HFF-Myc (cell line): ENCODE results near the gene CARD8.
A peak's percentile ranks its signal among the peaks of the same experiment; 100 is the strongest.

ENCODE experiments used
- DNase-seq: peaks from one replicate; pipeline ENCODE4 v3.0.0-alpha.2; 2011; ENCODE audit warnings: low read depth; ENCODE audit errors: extremely low read depth
- H3K4me3 ChIP-seq: replicated peaks from 2 replicates; pipeline ENCODE4 v1.5.1; 2011; ENCODE audit warnings: low read depth, mild to moderate bottlenecking, control low read depth, low read length
- TF ChIP-seq, protein P1 (sequence below): IDR thresholded peaks from 2 replicates; pipeline ENCODE4 v1.5.1; 2012; ENCODE audit warnings: mild to moderate bottlenecking, low read depth, low read length, control low read depth; ENCODE audit errors: missing control alignments

Gene CARD8

DNA sequence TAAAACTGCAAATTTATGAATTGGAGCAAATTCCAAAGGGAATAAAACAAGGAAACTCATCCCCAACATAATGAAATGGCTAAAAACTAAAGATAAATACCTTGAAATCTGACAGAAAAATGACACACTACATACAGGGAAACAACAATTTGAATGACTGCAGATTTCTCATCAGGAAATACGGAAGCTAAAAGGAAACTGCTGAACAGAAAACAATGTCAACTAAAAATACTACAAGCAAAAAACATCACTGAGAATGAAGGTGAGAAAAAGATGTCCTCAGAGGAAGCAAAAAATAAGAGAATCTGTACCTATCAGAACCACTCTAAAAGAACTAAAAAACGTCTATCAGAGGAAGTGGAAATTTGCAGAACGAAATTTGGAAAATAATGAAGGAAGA is 45.7 kb downstream of the CARD8 start:
- DNase-seq, result no peak
- TF ChIP-seq, protein P1, sequence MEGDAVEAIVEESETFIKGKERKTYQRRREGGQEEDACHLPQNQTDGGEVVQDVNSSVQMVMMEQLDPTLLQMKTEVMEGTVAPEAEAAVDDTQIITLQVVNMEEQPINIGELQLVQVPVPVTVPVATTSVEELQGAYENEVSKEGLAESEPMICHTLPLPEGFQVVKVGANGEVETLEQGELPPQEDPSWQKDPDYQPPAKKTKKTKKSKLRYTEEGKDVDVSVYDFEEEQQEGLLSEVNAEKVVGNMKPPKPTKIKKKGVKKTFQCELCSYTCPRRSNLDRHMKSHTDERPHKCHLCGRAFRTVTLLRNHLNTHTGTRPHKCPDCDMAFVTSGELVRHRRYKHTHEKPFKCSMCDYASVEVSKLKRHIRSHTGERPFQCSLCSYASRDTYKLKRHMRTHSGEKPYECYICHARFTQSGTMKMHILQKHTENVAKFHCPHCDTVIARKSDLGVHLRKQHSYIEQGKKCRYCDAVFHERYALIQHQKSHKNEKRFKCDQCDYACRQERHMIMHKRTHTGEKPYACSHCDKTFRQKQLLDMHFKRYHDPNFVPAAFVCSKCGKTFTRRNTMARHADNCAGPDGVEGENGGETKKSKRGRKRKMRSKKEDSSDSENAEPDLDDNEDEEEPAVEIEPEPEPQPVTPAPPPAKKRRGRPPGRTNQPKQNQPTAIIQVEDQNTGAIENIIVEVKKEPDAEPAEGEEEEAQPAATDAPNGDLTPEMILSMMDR, result no peak
- H3K4me3 ChIP-seq, result no peak overlapping the region

DNA sequence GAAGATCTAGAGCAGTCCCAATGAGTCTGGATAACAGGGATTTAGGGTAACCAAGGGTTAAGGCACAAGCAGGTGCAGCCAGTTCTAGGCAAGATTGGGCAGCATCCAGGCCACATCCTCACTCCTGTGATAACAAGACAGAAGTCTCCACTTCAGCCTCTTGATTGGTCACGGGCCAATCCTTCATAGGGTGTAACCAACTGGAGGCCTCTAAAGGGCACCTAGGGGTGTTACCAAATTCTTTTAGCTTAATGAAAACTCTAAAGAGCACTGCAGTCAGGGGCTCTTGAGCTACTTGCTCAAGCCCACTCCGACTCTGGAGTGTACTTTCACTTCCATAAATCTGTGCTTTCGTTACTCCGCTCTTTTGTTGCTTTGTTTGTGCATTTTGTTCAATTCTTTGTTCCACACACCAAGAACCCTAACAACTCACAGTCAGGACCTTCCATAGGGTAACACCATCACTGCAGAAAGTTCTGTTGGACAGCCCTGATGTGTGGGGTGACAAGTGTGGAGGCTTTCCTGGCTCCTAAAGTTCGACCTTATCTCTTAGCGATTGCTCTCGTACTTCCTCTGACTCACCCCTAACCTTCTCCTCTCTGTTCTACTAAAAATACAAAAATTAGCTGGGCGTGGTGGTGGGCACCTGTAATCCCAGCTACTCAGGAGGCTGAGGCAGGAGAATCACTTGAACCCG is 49.2 kb downstream of the CARD8 start:
- DNase-seq, result no peak
- H3K4me3 ChIP-seq, result no peak overlapping the region
- TF ChIP-seq, protein P1, result no peak

DNA sequence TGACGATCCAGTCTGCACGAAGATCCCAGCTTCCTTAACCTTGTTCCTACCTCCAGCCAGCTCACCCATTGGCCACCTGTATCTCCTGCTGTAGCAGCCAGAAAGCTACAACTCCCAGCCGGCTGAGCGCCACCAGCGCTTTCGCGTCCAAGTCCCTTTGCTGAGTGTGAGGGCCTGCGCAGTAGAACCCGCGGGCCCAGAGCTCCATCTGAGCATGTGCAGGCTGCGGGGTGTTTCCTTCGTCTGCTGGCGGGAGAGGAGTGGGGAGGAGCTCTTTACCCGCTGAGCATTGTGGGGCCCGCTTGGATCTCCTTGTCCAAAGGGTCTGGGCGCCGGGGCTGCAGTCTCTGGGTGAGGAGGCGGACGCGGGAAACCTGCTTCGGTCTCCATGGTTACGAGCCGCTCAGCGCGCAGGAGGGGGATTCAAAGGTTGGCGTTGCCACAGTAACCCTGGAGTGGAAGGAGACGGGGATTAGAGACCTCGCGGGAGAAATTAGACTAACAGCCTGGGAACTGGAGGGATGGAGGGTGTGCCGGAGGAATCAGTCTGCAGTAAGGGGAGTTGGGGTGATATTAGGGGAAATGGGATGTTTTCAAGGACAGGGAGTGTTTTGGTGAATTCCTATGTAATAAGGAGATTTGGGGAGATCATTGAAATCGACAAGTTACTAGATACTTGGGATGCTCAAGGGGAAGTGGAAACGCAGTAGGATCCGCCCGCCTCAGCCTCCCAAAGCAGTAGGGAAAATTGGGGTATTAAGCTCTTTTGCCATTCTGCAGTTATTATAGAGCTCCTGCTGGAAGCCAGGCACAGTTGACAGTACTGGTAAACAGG is 51.7 kb downstream of the CARD8 start:
- peak overlapping the region; percentile 79 for H3K4me3 ChIP-seq
- peak; percentile 90 for DNase-seq
- TF ChIP-seq, protein P1, result no peak

DNA sequence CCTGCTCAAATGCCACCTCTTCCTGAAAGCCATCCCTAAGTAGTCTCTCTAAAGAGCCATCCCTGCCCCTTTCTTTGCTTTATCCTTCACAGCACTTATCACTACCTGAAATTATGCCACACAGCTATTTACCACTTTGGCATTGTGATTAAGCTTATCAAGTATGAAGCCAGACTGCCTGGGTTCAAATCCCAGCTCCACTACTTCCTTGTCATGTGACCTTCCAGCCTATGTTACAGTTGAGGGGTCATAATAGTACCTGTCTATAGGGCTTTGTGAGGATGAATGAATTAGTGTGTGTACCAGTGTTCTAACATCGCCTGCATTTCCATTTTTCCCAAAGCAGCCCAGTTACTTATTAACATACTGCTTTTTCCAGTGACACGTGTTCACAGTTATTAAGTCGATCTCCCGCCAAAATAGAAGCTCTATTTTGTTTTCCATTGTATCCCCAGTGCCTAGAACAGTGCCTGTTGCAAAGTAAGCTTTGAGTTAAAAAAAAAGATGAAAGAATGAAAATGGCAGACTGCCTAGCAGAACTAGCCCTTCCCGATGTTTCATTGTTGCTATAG is 52.4 kb downstream of the CARD8 start:
- TF ChIP-seq, protein P1, result no peak
- peak overlapping the region; percentile 79 for H3K4me3 ChIP-seq
- no peak for DNase-seq

DNA sequence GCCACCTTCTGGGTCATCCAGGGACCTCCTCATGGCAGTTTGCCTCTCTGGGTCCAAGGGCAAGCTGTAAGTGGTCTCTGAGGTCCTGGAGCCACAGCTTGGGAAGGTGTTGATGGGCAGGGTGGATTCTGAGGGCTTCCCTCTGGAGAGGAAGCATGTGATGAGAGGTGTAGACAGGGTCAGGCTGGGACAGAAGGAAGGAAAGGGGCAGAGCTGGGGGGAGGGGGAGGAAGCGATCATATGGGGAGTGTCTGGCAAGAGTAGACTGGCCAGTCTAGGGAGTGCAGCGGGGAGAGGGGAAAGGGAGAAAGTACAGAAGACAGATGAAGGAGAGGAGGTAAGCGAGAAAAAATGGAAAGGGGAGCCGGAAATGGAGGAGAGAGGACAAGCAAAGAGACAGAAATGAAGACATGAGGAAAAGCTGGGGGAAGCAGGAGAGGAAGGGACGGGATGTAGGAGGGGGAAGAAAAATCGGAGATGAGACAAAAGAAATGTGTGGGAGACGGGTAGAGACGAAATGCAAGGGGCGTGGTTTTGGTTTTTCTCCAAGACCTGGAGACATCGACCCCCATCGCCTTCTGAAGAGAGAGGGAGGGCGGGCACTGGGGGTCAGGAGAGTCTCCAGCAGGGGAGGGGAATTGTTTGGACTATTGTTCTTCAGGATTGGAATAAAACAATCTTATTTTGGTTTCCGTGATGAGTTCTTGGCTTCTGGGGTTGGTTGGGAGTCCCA is 58.6 kb downstream of the CARD8 start:
- TF ChIP-seq, protein P1, result no peak
- DNase-seq, result no peak

DNA sequence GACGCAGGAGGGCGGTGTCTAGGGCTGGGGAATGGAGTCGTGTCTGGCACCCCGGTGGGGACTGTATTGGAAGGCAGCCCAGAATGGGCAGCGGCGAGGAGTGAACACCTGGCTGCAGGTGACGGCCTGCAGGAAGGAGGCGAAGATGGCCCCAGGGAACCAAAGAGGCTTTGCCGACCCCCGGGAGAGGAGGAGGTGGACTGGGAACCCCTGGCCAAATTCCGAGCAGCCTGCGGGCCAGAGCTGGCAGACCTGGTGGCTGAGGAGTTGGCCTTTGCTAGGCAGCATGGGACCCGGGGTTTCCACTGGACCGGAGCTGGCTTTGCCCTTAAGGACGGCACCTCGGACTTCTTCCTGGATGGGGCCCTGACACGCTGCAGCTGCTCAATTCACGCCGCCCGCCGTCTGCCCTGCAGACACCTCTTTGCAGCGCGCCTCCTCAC is 59.4 kb downstream of the CARD8 start:
- DNase-seq, result no peak
- no peak overlapping the region for H3K4me3 ChIP-seq
- TF ChIP-seq, protein P1, result no peak

More for the DNA sequence above, 58.6 kb downstream of the CARD8 start:
- no peak overlapping the region for H3K4me3 ChIP-seq
